HG02840 (cell line): ENCODE data around the gene PSME2.
"Not testable (repeated sequence)": the region's sequence is repeated elsewhere in the genome, so short reads cannot be mapped to it uniquely, and the experiment has no call there.

Experiments
- ATAC-seq: cut with Tn5 transposase; IDR thresholded peaks from one replicate; pipeline ENCODE4 v1.9.1; 2021; ENCODE audit warnings: mild to moderate bottlenecking, moderate library complexity, moderate number of reproducible peaks; ENCODE audit not compliant: unreplicated experiment, low FRiP score

PSME2 gene

DNA sequence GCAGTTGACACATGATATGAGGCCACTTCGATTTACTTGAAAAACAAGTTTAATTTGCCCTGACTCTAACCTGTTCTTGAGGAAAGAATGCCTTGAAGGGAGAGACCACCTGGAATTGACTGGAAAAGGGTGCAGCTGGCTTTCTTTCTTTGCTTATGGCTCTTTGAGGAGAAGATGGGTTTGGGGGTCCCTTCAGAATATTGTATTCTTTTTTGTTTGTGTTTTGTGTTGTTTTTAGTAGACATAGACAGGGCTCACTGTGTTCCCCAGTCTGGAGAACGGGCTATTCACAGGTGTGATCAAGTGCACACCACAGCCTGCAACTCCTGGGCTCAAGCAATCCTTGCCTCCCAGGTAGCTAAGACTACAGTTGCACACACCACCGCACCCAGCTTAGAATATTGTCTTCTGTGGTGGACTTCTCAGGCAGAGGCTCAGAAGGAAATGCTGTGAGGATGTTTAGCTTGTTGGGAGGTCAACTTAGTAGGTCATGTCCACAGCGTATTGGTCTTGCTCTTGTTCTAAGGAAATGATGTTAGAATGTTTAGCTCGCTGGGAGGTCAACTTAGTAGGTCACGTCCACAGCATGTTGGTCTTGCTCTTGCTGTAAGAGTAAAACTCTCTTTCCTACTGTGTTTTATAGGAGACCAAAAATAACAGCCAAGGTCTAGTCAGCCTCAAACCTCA is 30.1 kb downstream of the PSME2 start:
- ATAC-seq, result no peak

DNA sequence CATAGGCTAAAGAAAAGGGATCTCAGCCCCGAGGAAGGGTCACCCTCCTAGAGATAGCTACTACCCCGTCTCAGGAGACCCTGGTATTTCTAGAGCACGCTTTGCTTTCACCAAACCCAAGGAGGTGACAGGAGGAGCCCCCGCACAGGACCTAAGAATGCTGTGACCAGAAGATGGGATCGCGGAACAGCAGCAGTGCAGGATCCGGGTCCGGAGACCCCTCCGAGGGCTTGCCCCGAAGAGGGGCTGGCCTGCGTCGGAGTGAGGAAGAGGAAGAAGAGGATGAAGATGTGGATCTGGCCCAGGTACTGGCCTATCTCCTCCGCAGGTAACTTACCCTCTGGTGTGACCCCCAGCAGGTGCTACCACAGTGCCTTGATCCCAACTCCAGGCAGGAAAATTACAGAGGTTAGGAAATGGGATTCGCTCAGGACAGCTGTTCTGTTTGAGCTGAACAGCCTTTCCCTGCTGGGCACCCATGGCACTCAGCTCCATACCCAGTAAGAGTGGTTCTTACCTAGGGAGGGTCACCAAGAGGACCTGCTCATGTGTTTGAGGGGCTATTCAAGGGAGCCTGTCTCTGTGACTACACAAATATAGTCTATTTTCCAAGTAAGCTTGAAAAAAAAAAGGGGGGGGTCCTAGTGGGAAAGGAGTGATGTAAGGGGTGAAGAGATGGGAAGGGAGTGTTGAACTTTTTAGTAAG is 30.8 kb downstream of the PSME2 start:
- ATAC-seq, result no peak

DNA sequence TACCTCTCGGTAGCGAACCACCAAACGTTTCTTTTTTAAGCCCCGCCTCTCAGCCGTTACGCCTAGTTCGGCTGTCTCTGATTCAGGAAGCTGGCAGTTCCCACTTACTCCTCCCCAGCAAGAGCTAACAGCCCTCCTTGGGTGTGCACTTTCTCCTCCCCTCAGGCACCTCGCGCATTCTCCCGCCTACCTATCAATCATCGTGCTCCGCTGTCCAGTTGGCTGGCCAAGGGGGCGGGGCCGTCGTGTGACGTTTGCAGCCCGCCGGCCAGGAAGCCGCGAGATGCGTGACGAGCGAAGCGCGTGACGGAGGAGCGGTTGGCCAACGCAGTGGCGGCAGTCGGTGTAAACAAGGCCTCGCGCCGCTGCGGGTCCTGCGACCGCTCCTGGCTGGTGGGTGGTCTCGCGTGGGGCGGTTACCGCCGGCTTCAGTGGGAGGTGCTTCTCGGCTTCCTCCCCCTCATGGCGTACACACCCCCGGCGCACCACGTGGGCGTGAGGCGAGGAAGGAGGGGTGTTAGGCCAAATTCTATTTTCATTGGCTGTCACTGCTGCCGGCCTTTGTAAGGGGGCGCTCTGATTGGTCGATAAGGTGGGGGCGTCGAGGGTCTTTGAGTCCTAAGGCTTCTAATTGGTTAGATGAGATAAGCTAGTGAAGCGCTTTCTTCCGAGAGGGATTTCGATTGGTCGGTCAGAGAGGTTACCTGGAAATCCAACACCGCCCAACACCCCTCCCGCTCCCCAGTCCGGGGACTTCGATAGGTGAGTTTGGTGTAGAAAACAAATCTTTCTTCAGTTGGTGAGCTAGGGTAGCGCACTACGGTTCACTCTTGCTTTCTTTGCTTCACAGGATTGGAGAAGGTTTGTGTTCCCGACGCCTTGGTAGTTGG is 31.6 kb downstream of the PSME2 start, which contains the start of the genes DCAF11 and NRL:
TSS of gene DCAF11 (plus strand) at position 246 of the 890 bp plus-strand sequence. CDS start 818 bp downstream, outside the sequence.
TSS of gene NRL (minus strand) at position 418 of the 890 bp plus-strand sequence. CDS start 32,101 bp downstream, outside the sequence.
- peak; percentile 80 for ATAC-seq

DNA sequence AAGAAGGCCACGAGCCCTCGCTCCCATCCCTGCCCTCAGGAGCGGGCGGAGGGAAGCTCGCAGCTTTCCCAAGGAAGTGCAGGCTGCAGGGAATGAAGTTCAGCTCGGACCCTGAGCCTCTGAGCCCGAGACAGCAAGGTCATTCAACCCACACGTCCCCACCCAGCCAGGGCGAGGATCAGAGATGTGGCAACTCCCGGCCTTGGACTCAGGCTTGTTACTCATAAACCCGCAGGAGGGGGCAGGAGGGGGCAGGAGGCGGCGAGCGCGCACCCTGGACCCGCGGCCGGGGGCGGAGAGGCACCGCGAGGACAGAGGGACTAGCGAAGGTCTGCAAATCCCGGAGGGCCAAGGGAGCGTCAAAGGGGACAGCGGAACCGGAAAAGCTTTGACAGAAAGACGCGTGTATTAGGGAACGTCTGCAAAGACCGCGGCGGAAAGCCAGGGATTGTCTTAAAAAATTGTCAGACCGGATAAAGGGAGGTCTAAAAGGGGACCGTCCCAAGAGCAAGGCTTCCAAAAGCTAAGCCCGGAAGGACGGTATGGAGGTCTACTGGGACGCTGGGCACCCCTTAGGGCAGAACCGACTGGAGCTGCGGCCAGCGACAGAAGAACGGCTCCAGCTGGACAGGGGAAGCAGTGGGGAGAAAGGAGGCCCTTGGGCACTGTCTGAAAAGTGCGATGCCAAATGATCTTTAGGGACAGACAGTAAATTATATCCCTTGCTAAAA is 32.4 kb downstream of the PSME2 start:
- ATAC-seq, result no peak

DNA sequence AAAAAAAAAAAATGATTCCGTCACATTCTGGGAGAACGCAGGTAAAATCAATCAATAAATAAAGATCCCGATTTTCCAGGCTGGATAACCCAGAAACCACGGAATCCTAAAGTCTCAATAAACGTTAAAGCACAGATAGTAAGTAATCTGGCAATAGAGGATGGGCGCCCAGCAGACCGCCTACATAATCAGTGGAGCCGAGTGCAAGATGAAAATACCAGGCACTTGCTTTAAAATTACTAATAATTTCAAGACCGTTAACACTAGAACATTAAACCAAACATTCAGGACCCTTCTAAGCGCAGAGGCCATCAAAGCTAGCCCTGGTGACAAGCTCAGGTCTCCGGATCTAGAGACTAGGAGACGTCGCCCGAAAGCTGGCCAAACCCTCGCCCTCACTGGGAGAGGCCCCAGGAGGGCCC is 33.0 kb downstream of the PSME2 start:
- no peak for ATAC-seq

DNA sequence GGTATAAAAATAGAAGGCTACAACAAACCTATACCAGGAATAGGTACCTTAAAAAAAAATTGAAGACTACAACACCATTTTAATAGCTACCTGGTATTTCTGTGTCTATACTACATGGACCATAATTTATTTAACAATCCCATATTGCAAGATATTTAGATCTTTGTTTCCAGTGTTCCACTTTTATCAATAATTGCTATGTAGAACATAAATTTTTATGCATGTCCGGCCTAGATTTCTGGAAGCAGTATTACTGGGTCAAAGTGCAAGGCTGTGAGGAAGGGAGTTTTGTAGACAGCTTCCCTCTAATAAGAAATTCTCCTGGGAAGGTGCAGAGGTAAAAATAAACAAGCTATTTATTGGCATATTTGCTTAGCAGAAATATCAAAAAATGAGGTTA is 35.9 kb downstream of the PSME2 start:
- no peak for ATAC-seq

DNA sequence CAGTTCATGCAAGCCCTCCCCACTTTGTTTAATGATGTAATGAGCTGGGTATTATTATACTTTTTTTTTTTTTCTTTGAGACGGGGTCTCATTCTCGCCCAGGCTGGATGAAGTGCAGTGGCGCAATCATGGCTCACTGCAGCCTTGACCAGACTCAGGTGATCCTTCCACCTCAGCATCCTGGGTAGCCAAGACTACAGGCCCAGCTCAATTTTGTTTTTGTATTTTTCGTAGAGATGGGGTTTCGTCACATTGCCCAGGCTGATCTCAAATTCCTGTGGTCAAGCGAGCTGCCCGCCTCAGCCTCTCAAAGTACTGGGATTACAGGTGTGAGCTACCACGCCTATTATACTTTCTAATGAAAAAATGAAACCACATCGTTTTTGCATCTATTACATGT is 36.4 kb downstream of the PSME2 start:
- no peak for ATAC-seq

DNA sequence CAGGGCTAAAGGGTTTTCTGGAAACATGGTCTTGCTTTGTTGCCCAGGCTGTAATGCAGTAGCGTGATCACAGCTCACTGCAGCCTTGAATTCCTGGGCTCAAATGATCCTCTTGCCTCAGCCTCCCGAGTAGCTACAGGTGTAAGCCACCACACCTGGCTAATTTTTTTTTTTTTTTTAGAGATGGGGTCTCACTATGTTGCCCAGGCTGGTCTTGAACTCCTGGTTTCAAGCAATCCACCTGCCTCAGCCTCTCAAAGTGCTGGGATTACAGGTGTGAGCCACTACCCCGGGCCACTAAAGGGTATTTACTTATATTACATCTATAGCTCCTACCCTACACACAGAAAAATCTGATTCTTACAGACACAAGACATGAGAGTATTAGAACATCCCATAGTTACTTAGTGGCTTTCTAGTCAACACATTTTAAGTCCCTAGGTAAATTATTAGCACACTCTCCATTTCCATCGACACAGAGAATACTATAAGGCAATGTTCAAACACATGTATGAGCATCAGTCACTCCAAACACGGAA is 38.0 kb downstream of the PSME2 start:
- ATAC-seq, result peak; percentile 30

DNA sequence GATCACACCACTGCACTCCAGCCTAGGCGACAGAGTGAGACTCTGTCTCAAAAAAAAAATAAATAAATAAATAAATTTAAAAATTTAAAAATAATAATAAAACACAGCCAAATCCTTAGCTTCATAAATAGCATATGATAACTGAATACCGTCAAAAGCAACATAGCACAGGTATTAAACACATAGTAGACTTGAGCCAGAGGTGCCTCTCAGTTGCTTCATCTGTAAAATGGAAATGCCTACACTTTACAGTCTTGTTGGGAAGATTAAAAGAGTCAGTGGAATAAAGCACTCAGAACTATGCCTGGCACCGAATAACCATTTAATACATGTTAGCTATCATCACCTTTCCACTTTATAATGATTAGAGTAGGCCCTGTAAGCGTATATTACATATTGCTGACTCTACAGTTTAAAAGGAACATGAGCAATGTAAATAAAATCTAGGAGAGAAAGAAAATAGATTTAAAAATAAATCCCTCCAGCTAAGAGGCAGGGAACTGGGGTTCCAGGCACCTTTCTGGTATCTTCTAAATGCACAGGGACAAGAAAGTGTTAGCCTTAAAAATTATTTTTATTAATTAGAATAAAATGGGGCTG is 39.6 kb downstream of the PSME2 start:
- ATAC-seq, result no peak

DNA sequence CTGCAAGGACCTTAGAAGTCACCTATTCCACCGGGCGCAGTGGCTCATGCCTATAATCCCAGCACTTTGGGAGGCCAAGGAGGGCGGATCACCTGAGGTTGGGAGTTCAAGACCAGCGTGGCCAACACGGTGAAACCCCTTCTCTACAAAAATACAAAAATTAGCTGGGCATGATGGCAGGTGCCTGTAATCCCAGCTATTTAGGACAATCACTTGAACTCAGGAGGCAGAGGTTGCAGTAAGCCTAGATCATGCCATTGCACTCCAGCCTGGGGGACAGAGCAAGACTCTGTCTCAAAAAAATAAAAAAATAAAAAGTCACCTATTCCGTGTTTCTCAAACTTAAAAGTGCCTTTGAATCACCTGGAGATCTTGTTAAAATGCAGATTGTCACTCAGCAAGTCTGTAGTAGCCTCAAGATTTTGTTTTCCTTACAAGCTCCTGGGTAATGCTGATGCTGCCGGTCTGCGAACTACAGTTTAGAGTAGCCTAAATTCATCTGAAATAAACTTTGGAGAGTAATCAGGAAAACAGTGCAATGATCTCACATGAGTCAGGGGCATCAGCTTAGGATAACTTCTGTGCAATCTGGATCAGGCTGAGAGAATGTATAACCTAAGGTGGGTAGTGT is 40.7 kb downstream of the PSME2 start:
- not testable (repeated sequence) for ATAC-seq

DNA sequence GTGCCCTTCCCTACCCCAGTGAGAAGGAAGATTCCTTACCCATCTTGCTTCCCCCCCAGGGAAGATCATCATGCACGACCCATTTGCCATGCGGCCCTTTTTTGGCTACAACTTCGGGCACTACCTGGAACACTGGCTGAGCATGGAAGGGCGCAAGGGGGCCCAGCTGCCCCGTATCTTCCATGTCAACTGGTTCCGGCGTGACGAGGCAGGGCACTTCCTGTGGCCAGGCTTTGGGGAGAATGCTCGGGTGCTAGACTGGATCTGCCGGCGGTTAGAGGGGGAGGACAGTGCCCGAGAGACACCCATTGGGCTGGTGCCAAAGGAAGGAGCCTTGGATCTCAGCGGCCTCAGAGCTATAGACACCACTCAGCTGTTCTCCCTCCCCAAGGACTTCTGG is 43.0 kb downstream of the PSME2 start:
- no peak for ATAC-seq

DNA sequence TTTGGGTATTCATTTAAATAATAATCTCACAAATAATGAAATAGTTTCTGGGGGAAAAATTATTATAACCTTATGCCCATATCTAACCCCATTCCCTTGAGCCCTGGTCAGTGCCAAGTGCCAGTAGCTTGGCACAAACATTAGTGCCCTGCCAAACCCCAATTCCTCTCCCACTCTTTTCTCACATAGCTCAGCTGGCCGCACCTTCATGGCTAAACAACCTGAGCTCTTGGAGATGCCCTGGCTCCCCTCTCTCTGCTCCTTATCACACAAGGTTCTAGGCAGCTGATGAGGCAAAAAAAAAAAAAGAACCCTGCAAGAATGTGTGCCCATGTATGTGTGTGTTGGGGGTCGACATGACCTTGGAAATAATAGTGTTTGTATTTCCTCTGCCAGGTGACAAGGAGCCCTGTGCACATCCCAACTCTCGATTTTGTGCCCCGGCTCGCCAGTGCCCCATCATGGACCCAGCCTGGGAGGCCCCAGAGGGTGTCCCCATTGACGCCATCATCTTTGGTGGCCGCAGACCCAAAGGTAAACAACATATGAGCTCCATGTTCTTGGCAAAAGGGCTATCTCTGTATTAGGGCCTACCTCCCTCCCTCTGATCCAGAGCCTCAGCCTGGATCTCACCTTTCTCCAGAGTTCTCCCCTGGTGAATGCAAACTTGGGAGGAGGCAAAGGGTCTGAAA is 43.9 kb downstream of the PSME2 start:
- ATAC-seq, result no peak

DNA sequence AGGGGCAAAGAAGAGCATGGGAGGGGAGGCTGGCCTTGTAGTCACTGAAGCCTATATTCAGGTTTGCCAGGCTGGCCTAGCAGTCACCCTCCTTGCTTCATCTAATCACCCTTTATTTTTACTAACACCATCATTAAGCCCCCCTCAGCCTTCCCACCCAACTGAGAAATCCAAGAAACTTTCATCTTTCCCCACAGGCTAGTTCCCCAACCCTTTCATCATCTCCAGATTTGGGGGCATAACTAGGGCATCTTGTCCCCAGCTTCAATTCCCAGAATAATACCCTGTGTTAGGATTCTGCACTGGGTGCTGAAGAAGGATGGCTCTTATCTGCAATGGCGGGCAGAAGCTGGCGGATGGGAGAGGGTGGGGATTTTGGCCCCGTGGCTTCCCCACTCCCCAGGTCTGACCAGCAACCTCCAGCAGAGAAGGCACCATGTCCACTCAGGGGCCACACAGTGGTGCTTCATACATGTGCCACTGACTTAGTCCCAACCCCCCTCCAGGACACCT is 45.4 kb downstream of the PSME2 start:
- ATAC-seq, result no peak

DNA sequence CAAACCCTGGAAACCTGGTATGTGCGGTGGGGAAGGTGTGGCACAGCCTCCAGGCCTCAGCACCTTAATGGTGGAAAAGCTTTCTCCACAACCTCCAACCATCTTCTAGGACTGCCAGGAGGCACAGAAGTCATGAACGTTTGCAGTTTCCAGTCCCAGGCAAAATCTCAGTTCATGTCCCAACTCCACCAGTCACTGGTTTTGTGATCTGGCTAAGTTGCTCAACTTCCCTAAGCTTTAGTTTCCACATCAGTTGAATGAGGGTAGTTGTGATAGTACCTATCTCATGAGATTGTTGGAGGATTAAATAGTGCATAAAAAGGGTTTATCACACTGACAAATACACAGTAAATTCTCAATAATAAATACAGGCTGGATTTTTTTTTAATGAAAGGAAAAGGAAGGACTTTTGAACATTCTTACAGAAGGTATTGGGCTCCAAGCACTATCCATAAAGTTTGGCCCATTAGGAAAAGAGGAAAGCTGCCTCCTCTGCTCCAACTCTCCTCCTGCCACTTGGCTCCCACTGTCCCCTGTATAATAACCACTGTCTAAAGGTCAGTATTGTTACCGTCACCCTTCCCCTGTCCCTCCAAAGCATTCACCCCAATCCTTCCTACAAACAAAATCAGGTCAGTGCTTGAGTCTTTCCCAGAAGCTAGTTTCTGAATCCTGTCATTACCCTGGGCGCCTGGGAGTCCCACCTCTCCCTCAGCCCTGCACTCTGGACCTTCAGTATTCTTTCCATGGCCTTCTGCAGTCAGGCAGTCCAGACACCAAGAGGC is 46.0 kb downstream of the PSME2 start:
- no peak for ATAC-seq

DNA sequence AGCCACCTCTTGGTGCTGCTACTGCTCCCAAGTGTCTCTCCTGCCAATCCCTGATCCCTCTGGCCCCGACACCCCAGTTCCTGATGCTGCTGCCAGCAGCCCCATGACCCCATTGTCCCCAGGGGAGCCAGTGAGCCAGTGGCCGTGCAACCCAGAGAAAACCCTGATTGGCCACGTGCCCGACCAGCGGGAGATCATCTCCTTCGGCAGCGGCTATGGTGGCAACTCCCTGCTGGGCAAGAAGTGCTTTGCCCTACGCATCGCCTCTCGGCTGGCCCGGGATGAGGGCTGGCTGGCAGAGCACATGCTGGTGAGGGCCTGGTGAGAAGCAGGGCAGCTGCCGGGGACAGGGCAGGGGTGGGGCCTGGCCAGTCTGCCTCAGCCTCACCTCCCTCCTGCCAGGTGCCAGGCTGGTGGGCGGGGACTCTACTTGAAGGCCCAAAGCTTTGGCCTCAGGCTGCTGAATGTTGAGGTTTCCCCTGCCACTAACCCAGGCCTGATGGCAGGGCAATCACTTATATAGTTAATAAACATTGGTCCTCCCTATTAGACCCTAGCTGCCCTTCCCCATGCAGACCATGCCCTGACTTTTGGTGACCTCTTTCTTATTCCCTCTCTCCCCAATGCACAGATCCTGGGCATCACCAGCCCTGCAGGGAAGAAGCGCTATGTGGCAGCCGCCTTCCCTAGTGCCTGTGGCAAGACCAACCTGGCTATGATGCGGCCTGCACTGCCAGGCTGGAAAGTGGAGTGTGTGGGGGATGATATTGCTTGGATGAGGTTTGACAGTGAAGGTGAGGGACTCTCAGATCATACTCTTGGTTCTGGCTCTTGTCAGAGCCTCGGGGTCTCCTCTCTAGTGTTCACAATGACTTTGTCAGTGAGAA is 47.2 kb downstream of the PSME2 start:
- no peak for ATAC-seq

DNA sequence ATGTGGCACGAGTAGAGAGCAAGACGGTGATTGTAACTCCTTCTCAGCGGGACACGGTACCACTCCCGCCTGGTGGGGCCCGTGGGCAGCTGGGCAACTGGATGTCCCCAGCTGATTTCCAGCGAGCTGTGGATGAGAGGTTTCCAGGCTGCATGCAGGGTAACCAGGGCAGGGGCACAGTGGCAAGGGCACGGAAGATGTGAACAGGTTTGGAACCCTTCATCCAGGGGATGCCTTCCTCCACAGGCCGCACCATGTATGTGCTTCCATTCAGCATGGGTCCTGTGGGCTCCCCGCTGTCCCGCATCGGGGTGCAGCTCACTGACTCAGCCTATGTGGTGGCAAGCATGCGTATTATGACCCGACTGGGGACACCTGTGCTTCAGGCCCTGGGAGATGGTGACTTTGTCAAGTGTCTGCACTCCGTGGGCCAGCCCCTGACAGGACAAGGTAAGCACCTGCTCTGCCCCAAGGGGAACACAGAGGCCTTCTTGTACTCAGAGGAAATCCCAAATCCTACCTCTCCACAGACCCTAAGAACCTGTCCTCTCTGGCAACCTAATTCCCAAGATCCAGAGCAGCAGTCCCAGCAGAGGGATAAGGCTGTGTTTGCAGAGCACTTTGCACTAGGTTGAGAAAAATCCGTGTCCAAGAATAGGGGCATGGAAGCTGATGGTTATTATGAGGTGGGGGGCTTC is 48.0 kb downstream of the PSME2 start:
- ATAC-seq, result no peak
